ENCODE data around the gene LIPH. TPM values are rescaled to one million over a fixed set of nuclear protein-coding genes. Genes with fewer than 3 reads are reported as not detected.

The LIPH gene
- total RNA-seq, 1 donor from 2014 or later, result not detected

- H3K79me2 ChIP-seq (ENCODE audit: low read depth), result no peaks in the 10 kb centered on the region
- no peaks in the 10 kb centered on the region for H3K4me1 ChIP-seq
- H2AFZ ChIP-seq (replicated peaks), result no peak overlapping the region
- no peaks in the 10 kb centered on the region for H3K36me3 Mint-ChIP-seq
- no peak for DNase-seq (ENCODE audit: low spot score)
- H3K9ac ChIP-seq, result no peak overlapping the region
- H3K27ac Mint-ChIP-seq, result no peak overlapping the region
- H3F3A ChIP-seq (ENCODE audit: low read depth), result no peaks in the 10 kb centered on the region
- H3K4me2 ChIP-seq, result no peak overlapping the region
- no peak overlapping the region for H3K4me3 Mint-ChIP-seq
- no peaks in the 10 kb centered on the region for H3K4me1 Mint-ChIP-seq
- H3K9me3 ChIP-seq (ENCODE audit: low read depth), result no peaks in the 10 kb centered on the region
- no peak overlapping the region for H3K4me3 ChIP-seq
- no peaks in the 10 kb centered on the region for H4K20me1 ChIP-seq (ENCODE audit: low read depth)
- H3K36me3 ChIP-seq, result no peaks in the 10 kb centered on the region
- H3K9me3 Mint-ChIP-seq, result no peaks in the 10 kb centered on the region
- H3K27ac ChIP-seq, result no peak overlapping the region
- TF ChIP-seq CTCF (IDR thresholded peaks at IDR 0.05), result no peak
- TF ChIP-seq EZH2phosphoT487 (IDR thresholded peaks at IDR 0.05), result no peak
- TF ChIP-seq EZH2 (IDR thresholded peaks at IDR 0.05), result no peak
- peaks cover 5% of the 10 kb centered on the region for H3K27me3 Mint-ChIP-seq (ENCODE audit: insufficient read depth, low read depth)
- H3K27me3 ChIP-seq, result peaks cover 17% of the 10 kb centered on the region
These were observed 34.8 kb downstream of the LIPH start for GRCh38 chr3:185517387-185518130.

- H3K36me3 Mint-ChIP-seq, result no peaks in the 10 kb centered on the region
- Histone ChIP-seq H4K20me1 (ENCODE audit: low read depth) (no peaks in the 10 kb centered on the region), H3K9ac (no peak overlapping the region), H3K9me3 (ENCODE audit: low read depth) (no peaks in the 10 kb centered on the region), H2AFZ (replicated peaks) (no peak overlapping the region), H3K4me1 (no peaks in the 10 kb centered on the region), H3K79me2 (ENCODE audit: low read depth) (no peaks in the 10 kb centered on the region), H3K4me2 (no peak overlapping the region), H3K4me3 (no peak overlapping the region), H3F3A (ENCODE audit: low read depth) (no peaks in the 10 kb centered on the region), H3K27me3 (peaks cover 7% of the 10 kb centered on the region), H3K36me3 (no peaks in the 10 kb centered on the region), H3K27ac (no peak overlapping the region)
- H3K27ac Mint-ChIP-seq, result no peak overlapping the region
- H3K27me3 Mint-ChIP-seq (ENCODE audit: insufficient read depth, low read depth), result peaks cover 5% of the 10 kb centered on the region
- H3K4me3 Mint-ChIP-seq, result no peak overlapping the region
- no peak for DNase-seq (ENCODE audit: low spot score)
- no peaks in the 10 kb centered on the region for H3K4me1 Mint-ChIP-seq
- no peaks in the 10 kb centered on the region for H3K9me3 Mint-ChIP-seq
- TF ChIP-seq EZH2 (IDR thresholded peaks at IDR 0.05) (no peak), CTCF (IDR thresholded peaks at IDR 0.05) (no peak), EZH2phosphoT487 (IDR thresholded peaks at IDR 0.05) (no peak)
These were observed 40.7 kb downstream of the LIPH start for GRCh38 chr3:185511711-185512110.

DNA sequence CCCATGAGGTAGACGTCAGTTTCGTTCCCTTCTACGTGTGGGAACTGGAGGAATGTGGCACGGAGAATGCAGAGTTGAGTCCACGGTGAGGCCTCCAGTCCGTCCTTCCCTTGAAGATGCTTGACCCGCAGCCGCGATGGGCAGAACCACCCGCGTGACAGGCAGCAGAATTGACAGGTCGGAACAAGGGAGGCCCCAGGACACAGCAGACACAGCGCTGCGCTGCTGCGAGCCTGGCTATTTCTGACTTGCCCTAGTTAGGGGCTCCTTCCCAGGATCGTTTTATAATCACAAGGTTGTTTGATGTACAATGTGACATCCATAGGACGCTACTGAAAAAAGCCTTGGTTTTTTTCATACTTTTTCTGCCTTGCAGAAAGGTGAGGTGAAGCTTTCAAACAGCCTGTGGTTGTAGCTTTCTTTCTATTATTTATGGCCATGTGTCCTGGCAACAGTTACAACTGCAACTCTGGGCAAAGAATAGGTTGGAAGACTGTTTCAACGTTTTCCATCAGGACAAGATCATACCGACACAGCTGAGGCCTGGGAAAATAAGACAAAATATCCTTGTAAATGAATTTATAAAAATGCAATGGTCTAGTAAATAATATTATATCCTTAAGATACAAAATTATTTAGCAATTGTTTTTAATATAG lies 43.9 kb downstream of the LIPH start:
- peaks cover 6% of the 10 kb centered on the region for H3K27me3 Mint-ChIP-seq (ENCODE audit: insufficient read depth, low read depth)
- H3K27ac Mint-ChIP-seq, result no peak overlapping the region
- Histone ChIP-seq H3K4me1 (no peaks in the 10 kb centered on the region), H3F3A (ENCODE audit: low read depth) (no peaks in the 10 kb centered on the region), H3K27me3 (no peaks in the 10 kb centered on the region), H3K9ac (no peak overlapping the region), H3K9me3 (ENCODE audit: low read depth) (no peaks in the 10 kb centered on the region), H3K27ac (no peak overlapping the region), H4K20me1 (ENCODE audit: low read depth) (no peaks in the 10 kb centered on the region), H3K36me3 (no peaks in the 10 kb centered on the region), H3K4me3 (no peak overlapping the region), H3K4me2 (no peak overlapping the region), H2AFZ (replicated peaks) (no peak overlapping the region), H3K79me2 (ENCODE audit: low read depth) (no peaks in the 10 kb centered on the region)
- no peaks in the 10 kb centered on the region for H3K9me3 Mint-ChIP-seq
- no peaks in the 10 kb centered on the region for H3K36me3 Mint-ChIP-seq
- no peaks in the 10 kb centered on the region for H3K4me1 Mint-ChIP-seq
- no peak for TF ChIP-seq CTCF (IDR thresholded peaks at IDR 0.05)
- TF ChIP-seq EZH2phosphoT487 (IDR thresholded peaks at IDR 0.05), result no peak
- no peak for TF ChIP-seq EZH2 (IDR thresholded peaks at IDR 0.05)
- no peak for DNase-seq (ENCODE audit: low spot score)
- H3K4me3 Mint-ChIP-seq, result no peak overlapping the region
